ENCODE results near the gene ACAN.

Gene ACAN

DNA sequence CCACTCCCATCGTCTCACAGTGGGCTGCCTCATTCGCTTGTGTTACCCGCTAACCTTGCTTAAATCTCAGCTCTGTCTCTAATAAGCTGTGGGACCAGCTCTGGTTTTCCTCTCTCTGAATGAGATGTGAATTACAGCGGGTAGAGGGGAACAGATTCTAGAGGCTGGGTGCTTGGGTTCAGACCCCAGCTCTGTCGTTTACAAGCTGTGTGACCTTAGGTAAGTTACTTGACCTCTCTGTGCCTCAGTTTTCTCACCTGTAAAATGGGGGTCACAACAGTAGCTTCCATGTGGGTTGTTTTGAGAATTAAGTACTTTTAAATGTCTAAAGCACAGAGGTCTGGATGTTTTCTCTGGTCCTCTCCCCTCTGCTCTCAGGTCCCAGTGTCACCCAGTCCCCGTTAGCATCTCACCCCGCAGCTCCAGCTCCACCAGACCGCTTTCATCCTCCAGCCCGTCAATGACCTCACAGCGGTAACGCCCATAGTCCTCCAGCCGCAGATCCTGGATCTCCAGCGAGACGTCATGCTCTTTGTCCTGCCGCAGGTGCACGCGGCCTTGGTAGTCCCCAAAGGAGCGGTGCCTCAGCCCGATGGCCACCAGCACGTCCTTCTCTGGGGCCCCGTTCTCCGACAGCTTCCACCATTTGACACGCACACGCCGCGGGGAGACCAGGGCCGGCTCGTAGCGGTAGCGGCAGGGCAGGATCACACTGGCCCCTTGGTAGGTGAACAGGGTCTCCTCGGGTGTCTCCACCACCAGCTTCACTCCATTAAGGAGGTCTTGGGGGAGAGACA lies 77.9 kb downstream of the ACAN start:
- no peak for DNase-seq

DNA sequence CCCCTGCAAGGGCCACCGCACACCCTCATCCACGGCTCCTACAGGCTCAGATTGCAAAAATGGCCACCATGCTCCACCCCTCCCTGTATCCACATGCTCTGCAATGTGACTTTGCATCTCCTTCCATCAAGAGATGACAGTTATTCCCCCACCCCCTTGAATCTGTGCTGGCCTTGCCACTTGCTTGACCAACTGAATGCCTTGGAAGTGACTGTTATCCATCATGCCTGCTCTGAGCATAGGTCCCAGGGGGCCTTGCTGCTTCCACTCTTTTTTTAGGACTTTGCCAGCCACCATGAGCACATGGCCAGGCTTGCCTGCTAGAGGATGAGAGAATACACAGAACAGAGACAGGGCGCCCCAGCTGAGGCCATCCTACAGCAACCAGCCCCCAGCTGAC lies 78.5 kb downstream of the ACAN start:
- DNase-seq: no peak

GRCh38 chr15:88882785-88883184 lies 79.5 kb downstream of the ACAN start:
- DNase-seq: no peak

DNA sequence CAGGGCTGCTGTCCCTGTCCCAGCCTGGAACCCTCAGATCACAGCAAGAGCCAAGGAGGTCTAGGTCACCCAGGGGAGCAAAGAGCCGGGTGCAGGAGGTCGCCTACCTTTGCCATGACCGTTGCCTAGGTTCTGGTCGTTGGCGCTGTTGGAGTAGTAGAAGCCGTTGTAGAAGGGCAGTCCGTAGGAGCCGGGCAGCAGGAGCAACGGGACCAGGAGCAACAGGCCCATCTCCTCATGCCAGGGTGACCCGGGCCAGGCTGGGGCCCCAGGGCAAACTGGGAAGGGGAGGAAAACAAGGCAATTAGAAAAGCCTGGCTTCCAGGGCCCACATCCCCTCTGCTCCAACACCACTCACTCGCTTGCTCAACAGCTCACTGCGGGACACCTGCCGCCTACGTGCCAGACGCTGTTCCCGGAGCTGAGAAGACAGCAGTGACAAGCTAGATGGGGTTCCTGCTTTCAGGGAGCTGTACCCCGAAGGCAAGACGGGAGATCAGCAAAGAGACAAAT lies 83.9 kb downstream of the ACAN start:
- no peak for DNase-seq

GRCh38 chr15:88888719-88889118 lies 85.5 kb downstream of the ACAN start:
- no peak for DNase-seq

GRCh38 chr15:88890495-88890894 lies 87.3 kb downstream of the ACAN start:
- DNase-seq: no peak

GRCh38 chr15:88891540-88892254 lies 88.5 kb downstream of the ACAN start:
- DNase-seq: no peak

DNA sequence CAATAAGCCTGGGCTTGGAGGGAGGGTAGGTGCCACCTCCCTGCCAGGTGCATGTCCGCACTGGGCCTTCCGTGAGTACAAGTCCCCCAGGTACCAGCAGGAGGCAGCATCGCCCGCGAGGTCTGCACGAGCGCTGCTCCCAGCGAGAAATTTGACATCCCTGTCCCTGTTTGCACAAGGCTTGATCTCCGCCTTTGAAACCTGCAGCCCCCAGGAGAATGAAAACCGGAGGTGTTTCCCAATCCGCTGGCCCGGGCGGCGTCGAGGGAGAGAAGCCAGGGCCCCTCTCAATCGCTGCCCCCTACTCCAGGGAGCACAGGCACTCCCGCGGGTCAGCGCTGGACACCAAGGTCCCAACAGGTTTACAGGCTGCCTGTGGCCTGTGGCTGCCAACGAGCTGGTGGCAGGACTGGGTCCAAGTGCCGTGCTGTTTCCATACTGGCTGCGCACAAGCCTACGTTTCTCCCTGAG lies 91.1 kb downstream of the ACAN start:
- DNase-seq: no peak

DNA sequence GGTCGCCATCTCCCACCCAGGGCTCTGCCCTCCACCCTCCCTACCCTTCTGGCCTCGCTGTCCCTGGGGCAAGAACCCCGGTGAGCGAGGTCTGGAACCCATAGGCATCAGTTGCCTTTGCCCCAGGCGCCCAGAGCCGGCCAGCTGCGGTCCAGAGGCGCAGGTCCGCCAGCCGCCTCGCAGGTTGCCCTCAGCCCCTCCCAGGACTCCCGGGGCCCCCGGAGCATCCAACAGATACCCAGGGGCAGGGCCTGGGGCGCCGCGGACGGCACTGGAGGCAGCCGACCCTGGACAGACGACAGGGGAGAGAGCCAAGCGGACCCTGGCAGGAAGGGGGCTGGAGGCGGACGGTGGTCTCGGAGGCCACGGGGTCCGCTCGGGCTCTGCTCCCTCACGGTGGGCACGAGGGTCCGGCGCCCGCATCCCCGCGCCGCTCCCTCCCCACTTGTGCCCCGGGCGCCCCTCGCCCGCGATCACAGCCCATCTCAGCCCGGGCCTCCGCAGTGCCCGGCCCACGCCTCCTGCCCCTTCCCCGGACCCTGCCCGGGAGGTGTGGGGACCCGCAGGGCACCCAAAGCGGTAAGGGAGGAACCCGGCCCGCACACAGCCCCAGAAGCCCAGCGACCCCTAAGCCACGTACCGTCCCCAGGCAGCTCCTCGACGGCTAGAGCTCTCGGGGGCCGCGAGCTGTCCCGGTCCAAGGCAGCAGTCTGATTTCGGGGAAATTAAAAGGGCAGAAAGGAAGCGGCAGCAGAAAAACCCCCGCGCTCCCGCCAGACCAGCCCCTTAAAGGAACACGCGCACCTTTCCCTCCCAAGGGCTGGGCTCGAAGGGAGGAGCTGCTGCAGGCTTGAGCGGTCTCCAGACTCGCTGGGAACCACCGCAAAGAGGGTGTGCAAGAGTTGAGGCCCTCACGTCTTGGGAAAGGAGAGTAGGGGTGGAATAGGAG lies 91.9 kb downstream of the ACAN start, which contains the start of gene HAPLN3:
HAPLN3 (minus strand) TSS at position 726 of the 949 bp plus-strand sequence. CDS start 8,246 bp downstream, outside the sequence.
- DNase-seq: peak; percentile 5 to 7

DNA sequence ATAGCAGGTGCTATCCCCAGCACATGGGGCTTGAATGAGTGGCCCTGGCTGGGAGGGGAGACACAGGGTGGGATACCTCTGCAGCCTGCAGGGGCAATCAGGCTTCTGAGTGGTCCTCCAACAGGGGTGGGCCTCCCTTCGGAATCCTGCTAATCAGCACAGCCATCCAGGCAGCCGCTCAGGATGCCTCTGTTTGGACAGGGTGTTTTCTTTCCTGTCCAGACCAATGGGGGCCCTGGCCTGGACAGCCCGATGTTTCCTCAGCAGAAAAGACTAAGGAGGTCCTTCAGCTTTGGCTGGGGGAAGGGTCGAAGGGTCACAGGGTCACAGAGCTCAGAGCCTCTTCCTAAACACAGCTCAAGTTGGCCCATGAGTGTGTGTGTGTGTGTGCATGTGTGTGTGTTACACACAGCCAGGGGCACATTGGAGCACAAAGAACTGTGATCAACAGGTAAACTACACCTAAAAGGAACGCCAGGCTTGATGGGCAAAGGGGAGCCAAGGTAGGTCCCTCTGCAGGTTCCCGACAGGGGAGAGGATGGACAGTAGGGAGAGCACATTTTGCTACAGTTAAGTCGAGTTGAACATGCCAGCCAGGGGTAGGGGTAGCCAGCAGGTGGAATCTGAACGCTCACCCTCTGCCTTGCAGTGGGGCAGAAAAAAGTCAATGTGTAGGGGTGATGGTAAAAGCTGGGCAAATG lies 93.2 kb downstream of the ACAN start:
- DNase-seq: no peak

GRCh38 chr15:88897142-88897455 lies 93.9 kb downstream of the ACAN start:
- DNase-seq: no peak

DNA sequence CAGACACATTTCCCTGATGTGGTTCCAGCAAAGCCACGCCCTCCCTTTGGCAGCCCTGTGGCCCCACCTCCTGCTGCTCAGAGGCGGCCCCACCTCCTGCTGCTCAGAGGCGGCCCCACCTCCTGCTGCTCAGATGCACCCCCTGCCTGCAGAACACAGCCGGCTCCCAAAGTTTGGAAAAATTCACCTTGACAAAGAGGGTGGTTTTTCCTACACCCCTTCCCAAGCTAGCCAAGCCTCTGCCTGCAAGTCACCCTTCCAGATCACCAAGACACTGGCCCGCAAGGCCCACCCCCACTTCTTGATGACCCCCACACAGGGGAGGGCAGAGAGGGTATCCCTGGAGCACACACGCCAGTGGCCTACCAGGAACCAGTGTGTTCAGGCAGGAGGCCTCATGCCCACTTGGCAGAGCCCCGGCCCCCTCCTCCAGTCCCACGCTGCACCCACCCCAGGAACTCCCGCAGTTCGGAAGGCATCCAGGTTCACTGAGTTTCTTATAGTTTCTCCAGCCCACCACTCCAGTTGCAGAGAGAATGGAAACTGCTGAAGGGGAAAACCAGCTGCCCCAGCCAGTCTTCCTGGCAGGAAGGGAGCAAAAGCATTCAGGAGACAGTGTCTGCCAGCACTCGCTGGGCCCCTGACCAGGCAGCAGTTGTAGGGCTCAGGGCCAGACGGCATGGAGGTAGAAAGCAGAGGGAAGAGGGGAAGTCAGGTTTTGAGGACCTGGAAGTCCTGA lies 94.4 kb downstream of the ACAN start:
- peak; percentile 45 to 57 for DNase-seq

DNA sequence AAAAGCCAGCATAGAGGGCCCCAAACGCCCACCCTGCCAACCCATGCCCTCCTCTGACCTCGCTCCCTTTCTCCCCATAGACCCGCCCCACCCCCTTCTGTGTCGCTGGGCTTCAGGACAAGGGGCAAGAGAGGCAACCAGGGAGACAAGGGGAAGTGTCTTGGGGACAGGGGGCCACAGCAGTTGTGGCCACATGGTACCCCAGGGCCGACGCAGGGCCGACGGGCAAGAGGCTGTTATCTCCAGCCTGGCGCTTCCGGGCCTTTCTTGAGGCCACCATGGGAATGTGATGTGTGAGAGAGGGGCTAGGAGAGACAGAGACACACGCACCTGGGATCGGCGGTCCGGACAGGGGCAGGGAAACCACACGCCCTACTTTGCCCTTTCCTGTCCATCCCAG lies 95.5 kb downstream of the ACAN start:
- DNase-seq: no peak

DNA sequence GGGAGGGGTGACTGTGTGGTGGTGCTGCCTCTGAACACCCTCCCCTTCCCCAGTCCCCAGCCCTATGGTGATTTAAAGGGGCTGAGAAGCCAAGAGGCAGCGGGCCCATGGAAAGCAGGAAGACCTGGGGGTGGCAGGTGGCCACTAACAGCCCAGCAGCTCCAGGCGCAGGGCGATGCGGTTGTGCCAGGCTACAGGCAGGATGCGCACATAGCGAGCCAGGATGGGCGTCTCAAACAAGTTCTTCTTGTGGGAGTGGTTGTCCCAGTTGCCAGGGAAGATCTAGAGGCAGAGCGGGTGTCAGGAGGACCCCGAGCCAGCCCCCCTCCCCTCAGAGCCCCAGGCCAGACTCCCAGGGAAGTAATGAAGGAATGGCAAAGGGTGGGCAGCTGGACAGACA lies 96.0 kb downstream of the ACAN start:
- no peak for DNase-seq

- DNase-seq: no peak
Observed at GRCh38 chr15:88900309-88900981, 97.2 kb downstream of the ACAN start.

- DNase-seq: no peak
Observed at GRCh38 chr15:88900982-88901418, 97.8 kb downstream of the ACAN start.

DNA sequence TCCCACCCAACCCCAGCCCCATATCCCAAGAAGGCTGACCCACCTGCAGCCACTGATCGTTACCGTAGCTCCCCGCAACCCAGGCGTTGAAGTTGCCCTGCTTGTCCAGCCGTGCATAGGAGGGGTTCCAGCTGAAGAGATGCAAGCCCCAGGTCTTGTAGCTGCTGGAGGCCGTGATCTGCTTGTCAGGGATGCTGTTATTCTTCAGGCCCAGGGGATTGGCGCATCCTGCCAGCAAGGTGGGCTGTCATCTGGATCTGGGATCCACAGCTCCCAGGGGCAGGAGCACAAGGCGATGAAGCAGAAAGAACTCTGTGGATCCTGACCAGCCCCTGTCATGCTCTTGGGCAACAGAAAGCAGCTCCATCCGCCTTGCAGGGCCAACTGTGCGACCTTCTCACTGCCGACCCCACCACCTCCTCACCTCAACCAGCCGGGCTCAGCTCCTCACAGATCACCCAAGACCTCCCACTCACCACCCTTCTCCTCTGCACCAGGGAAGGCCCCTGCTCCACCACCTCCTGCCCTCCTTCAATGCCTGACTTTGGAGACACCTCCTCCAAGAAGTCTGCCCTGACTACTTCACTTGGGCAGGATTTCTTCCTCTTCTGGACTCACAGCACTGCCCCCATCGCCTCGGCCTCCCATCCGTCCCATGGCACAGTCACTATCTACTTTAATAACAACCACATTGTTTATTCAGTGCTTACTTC lies 98.4 kb downstream of the ACAN start:
- DNase-seq: no peak

DNA sequence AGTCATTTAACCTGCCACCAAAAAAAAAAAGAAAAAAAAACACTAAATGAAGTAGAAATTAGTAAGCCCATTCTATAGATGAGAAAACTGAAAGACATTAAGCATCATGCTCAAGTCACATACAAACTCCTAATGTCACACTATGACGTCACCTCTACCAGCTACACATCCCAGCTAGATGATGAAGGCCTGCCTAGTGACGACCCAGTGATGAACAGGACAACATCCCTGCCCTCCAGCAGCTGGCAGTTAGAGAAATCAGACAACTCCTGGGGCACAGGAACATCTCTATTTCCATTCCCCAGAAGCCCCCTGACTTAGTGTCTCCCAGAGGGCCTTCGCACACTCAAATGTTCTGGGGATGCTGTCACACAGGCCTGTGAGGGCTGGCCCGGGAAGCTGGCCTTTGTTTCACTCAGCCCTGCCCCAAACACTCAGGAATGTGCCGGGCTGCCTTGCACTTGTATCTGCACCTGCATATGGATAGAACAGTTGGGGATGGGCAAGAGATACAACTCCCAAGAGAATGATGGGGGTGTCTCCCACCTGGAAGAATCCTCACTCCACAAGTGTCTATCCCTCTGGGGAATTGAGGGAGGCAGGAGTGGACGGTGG lies 99.1 kb downstream of the ACAN start:
- DNase-seq: no peak

- DNase-seq: no peak
Observed at GRCh38 chr15:88902846-88903245, 99.6 kb downstream of the ACAN start.

DNA sequence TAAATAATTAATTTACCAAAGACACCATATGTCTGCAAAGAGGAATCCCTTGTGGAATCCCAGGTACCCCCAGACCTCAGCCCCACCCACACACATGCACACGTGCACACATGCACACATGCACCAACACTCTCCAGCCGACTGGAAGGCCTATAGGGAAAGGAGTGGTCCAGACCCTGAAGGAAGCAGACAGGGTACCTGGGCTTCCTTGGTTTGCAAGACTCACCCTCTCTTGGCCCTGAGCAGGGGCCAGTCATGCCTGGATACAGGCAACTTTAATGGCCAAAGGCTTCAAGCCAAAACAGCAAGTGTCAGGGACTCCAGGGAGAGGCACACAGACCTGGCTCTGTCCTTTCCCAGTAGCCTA lies 101.0 kb downstream of the ACAN start:
- no peak for DNase-seq

Data from Kasumi-1 (cell line).